DOHH2 (cell line): Measurements from ENCODE around the gene MET.

Source experiments
- H3F3A ChIP-seq: fragments of 200-600 bp; sonication (generic), shearing (Covaris generic); 2 replicates; pipeline ENCODE4 v1.6.0; 2016; ENCODE audit warnings: antibody characterized with exemption, mild to moderate bottlenecking; ENCODE audit not compliant: control insufficient read depth, insufficient read depth
- H3K27ac ChIP-seq: fragments of 200-600 bp; sonication (generic); 2 replicates; pipeline ENCODE4 v1.5.1; 2014; ENCODE audit warnings: low read depth, mild to moderate bottlenecking, low read length, moderate library complexity
- H3K27me3 ChIP-seq: fragments of 200-600 bp; sonication (generic); 2 replicates; pipeline ENCODE4 v1.6.1; 2014; ENCODE audit warnings: mild to moderate bottlenecking, low read length, mixed read lengths; ENCODE audit not compliant: control insufficient read depth
- H3K36me3 ChIP-seq: fragments of 200-600 bp; sonication (generic); 2 replicates; pipeline ENCODE4 v1.6.1; 2014; ENCODE audit warnings: mild to moderate bottlenecking, low read length, moderate library complexity, mixed read lengths; ENCODE audit not compliant: control insufficient read depth
- H3K4me1 ChIP-seq: fragments of 200-600 bp; sonication (generic); 2 replicates; pipeline ENCODE4 v1.6.1; 2014; ENCODE audit warnings: mild to moderate bottlenecking, low read length, mixed read lengths; ENCODE audit not compliant: control insufficient read depth
- H3K4me2 ChIP-seq: fragments of 200-600 bp; sonication (generic); 2 replicates; pipeline ENCODE4 v1.6.0; 2014; ENCODE audit warnings: mild to moderate bottlenecking, low read length, moderate library complexity
- H3K4me3 ChIP-seq: fragments of 200-600 bp; sonication (generic); 2 replicates; pipeline ENCODE4 v1.5.1; 2014; ENCODE audit warnings: mild to moderate bottlenecking, low read length, mixed read lengths
- H3K79me2 ChIP-seq: fragments of 200-600 bp; sonication (generic); 2 replicates; pipeline ENCODE4 v1.6.1; 2014; ENCODE audit warnings: mild to moderate bottlenecking, low read length, mixed read lengths; ENCODE audit not compliant: control insufficient read depth
- H3K9me2 ChIP-seq: fragments of 200-600 bp; sonication (generic); replicated peaks from 2 replicates; pipeline ENCODE4 v1.6.1; 2014; ENCODE audit warnings: mild to moderate bottlenecking, low read length, mixed read lengths; ENCODE audit not compliant: control insufficient read depth
- H3K9me3 ChIP-seq: fragments of 200-600 bp; sonication (generic); 2 replicates; pipeline ENCODE4 v1.6.1; 2014; ENCODE audit warnings: antibody characterized with exemption, low read length, mixed read lengths; ENCODE audit not compliant: control insufficient read depth, insufficient read depth
- H4K20me1 ChIP-seq: fragments of 200-600 bp; sonication (generic); 2 replicates; pipeline ENCODE4 v1.6.0; 2014; ENCODE audit warnings: low read depth, mild to moderate bottlenecking, antibody characterized with exemption, low read length, moderate library complexity; ENCODE audit not compliant: control insufficient read depth, insufficient read depth
- EZH2phosphoT487 ChIP-seq: fragments of 200-600 bp; sonication (generic); IDR thresholded peaks from 2 replicates; pipeline ENCODE4 v1.6.1; 2017; ENCODE audit warnings: borderline replicate concordance, mild to moderate bottlenecking, antibody characterized with exemption, low read length, moderate library complexity, mixed read lengths
- TF ChIP-seq, protein P1 (sequence below): fragments of 200-600 bp; sonication (generic); IDR thresholded peaks from one replicate; pipeline ENCODE4 v1.5.1; 2014; ENCODE audit warnings: antibody characterized with exemption, mild to moderate bottlenecking, low read depth, low read length; ENCODE audit not compliant: poor library complexity, severe bottlenecking

Gene MET

GRCh38 chr7:116828281-116828680 is 156.3 kb downstream of the MET start:
- Histone ChIP-seq H3K4me1 (no peaks in the 10 kb centered on the region), H3K36me3 (no peaks in the 10 kb centered on the region), H3K27ac (no peak overlapping the region), H3K4me3 (no peak overlapping the region), H3F3A (no peaks in the 10 kb centered on the region), H3K79me2 (no peaks in the 10 kb centered on the region), H3K4me2 (no peak overlapping the region), H3K9me2 (no peaks in the 10 kb centered on the region), H3K27me3 (peaks cover 15% of the 10 kb centered on the region), H4K20me1 (no peaks in the 10 kb centered on the region), H3K9me3 (no peaks in the 10 kb centered on the region)
- no peak for TF ChIP-seq EZH2phosphoT487
- TF ChIP-seq, protein P1, sequence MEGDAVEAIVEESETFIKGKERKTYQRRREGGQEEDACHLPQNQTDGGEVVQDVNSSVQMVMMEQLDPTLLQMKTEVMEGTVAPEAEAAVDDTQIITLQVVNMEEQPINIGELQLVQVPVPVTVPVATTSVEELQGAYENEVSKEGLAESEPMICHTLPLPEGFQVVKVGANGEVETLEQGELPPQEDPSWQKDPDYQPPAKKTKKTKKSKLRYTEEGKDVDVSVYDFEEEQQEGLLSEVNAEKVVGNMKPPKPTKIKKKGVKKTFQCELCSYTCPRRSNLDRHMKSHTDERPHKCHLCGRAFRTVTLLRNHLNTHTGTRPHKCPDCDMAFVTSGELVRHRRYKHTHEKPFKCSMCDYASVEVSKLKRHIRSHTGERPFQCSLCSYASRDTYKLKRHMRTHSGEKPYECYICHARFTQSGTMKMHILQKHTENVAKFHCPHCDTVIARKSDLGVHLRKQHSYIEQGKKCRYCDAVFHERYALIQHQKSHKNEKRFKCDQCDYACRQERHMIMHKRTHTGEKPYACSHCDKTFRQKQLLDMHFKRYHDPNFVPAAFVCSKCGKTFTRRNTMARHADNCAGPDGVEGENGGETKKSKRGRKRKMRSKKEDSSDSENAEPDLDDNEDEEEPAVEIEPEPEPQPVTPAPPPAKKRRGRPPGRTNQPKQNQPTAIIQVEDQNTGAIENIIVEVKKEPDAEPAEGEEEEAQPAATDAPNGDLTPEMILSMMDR, result no peak

GRCh38 chr7:116829041-116829440 is 157.0 kb downstream of the MET start:
- no peaks in the 10 kb centered on the region for H3K79me2 ChIP-seq
- H3K9me2 ChIP-seq, result no peaks in the 10 kb centered on the region
- H3K4me3 ChIP-seq, result no peak overlapping the region
- no peak overlapping the region for H3K27ac ChIP-seq
- TF ChIP-seq, protein P1, result no peak
- no peak for TF ChIP-seq EZH2phosphoT487
- no peaks in the 10 kb centered on the region for H4K20me1 ChIP-seq
- peaks cover 15% of the 10 kb centered on the region for H3K27me3 ChIP-seq
- no peaks in the 10 kb centered on the region for H3K4me1 ChIP-seq
- H3K36me3 ChIP-seq, result no peaks in the 10 kb centered on the region
- H3F3A ChIP-seq, result no peaks in the 10 kb centered on the region
- H3K9me3 ChIP-seq, result no peaks in the 10 kb centered on the region
- H3K4me2 ChIP-seq, result no peak overlapping the region

DNA sequence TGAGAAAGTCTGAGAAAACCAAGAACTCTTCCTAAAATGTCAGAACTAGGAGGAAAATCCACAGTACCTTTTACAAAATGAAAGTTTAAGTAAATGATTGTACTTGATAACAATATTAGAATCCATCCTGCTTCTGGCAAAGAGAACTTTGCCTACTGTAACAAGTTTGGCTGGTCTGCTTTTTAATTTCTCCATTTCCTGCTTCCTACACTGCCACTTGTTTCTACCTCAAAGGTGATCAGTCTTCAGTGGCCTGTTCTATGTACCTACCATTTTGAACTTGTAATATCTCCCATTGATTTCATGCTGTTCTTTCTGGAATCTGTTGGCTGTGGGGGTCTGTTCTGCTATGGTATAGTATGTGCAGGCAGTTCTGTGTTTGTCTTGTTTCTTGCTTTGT is 157.5 kb downstream of the MET start:
- Histone ChIP-seq H4K20me1 (no peaks in the 10 kb centered on the region), H3F3A (no peaks in the 10 kb centered on the region), H3K79me2 (no peaks in the 10 kb centered on the region), H3K4me1 (no peaks in the 10 kb centered on the region), H3K9me3 (no peaks in the 10 kb centered on the region), H3K27ac (no peak overlapping the region), H3K4me3 (no peak overlapping the region), H3K27me3 (peaks cover 14% of the 10 kb centered on the region), H3K9me2 (no peaks in the 10 kb centered on the region), H3K36me3 (no peaks in the 10 kb centered on the region), H3K4me2 (no peak overlapping the region)
- TF ChIP-seq EZH2phosphoT487, result no peak
- TF ChIP-seq, protein P1, result no peak

- Histone ChIP-seq H3K9me2 (no peaks in the 10 kb centered on the region), H3K4me2 (no peak overlapping the region), H4K20me1 (no peaks in the 10 kb centered on the region), H3K9me3 (no peaks in the 10 kb centered on the region), H3F3A (no peaks in the 10 kb centered on the region), H3K27me3 (0 out of 2 replicates have a peak, but pooled peaks cover 10% of the 10 kb centered on the region), H3K27ac (no peak overlapping the region), H3K4me3 (no peak overlapping the region), H3K4me1 (no peaks in the 10 kb centered on the region), H3K36me3 (no peaks in the 10 kb centered on the region), H3K79me2 (no peaks in the 10 kb centered on the region)
- TF ChIP-seq, protein P1, result no peak
- TF ChIP-seq EZH2phosphoT487, result no peak
These were observed 160.7 kb downstream of the MET start for GRCh38 chr7:116832692-116833091.
